WTC11 (cell line): ENCODE results near the gene AK9. TPM values are rescaled to one million over a fixed set of nuclear protein-coding genes. Genes with fewer than 3 reads are reported as not detected.

Experiments
- ATAC-seq: fragments of 200-7000 bp; cut with Tn5 transposase; 2 replicates; pipeline ENCODE4 v1.10.0; 2021; ENCODE audit warnings: mild to moderate bottlenecking, moderate library complexity
- CTCF ChIA-PET: fragments of 300-600 bp; sonication (Branson Sonifier 250); formaldehyde crosslinking; loops from one replicate; lab custom pipeline; 2021; ENCODE audit warnings: antibody characterized with exemption; lab: Charles Lee
- POLR2A ChIA-PET: fragments of 350-600 bp; sonication (Branson Sonifier 250); formaldehyde crosslinking; loops from one replicate; lab custom pipeline; 2021; ENCODE audit warnings: antibody characterized with exemption; lab: Charles Lee
- DNase-seq: peaks from one replicate; pipeline ENCODE4 v3.0.0; 2021; ENCODE audit warnings: low spot score
- H3K27ac Mint-ChIP-seq: 2 replicates; pipeline ENCODE4 v1.8.0; 2021; ENCODE audit warnings: mixed read lengths
- H3K27me3 Mint-ChIP-seq: 2 replicates; pipeline ENCODE4 v1.8.0; 2021; ENCODE audit warnings: low read depth, mild to moderate bottlenecking, moderate library complexity, mixed read lengths
- H3K36me3 Mint-ChIP-seq: 2 replicates; pipeline ENCODE4 v1.8.0; 2021; ENCODE audit warnings: mixed read lengths
- H3K4me1 Mint-ChIP-seq: 2 replicates; pipeline ENCODE4 v1.8.0; 2022; ENCODE audit warnings: mixed read lengths
- H3K4me3 Mint-ChIP-seq: 2 replicates; pipeline ENCODE4 v1.8.0; 2021; ENCODE audit warnings: mild to moderate bottlenecking, moderate library complexity, mixed read lengths
- H3K9me3 Mint-ChIP-seq: 2 replicates; pipeline ENCODE4 v1.8.0; 2021; ENCODE audit warnings: mixed read lengths
- CREM ChIP-seq: sonication (generic); formaldehyde crosslinking; IDR thresholded peaks from 2 replicates; pipeline ENCODE4 v1.8.1; 2022; ENCODE audit warnings: mild to moderate bottlenecking, missing genetic modification reagents, moderate library complexity
- ELF4 ChIP-seq: sonication (generic); formaldehyde crosslinking; IDR thresholded peaks from 2 replicates; pipeline ENCODE4 v1.8.1; 2022; ENCODE audit warnings: low read depth, mild to moderate bottlenecking, moderate library complexity, missing genetic modification reagents
- ETV6 ChIP-seq: sonication (generic); formaldehyde crosslinking; IDR thresholded peaks from 2 replicates; pipeline ENCODE4 v1.8.1; 2022; ENCODE audit warnings: mild to moderate bottlenecking, missing genetic modification reagents
- KAT7 ChIP-seq: sonication (generic); formaldehyde crosslinking; IDR thresholded peaks from 2 replicates; pipeline ENCODE4 v1.8.1; 2023; ENCODE audit warnings: missing genetic modification reagents, mild to moderate bottlenecking, borderline replicate concordance
- OVOL2 ChIP-seq: fragments of 250-450 bp; sonication (Bioruptor Pico); IDR thresholded peaks from 2 replicates; pipeline ENCODE4 v1.9.0; 2021; ENCODE audit warnings: mild to moderate bottlenecking, borderline replicate concordance
- PRRX2 ChIP-seq: fragments of 250-450 bp; sonication (Bioruptor Pico); IDR thresholded peaks from 2 replicates; pipeline ENCODE4 v1.8.0; 2021; ENCODE audit warnings: mild to moderate bottlenecking
- RORB ChIP-seq: fragments of 250-450 bp; sonication (Bioruptor Pico); IDR thresholded peaks from 2 replicates; pipeline ENCODE4 v1.9.0; 2021; ENCODE audit warnings: mild to moderate bottlenecking
- SOX15 ChIP-seq: fragments of 250-450 bp; sonication (Bioruptor Pico); IDR thresholded peaks from 2 replicates; pipeline ENCODE4 v1.9.0; 2021; ENCODE audit warnings: mild to moderate bottlenecking
- ZBTB21 ChIP-seq: sonication (generic); formaldehyde crosslinking; IDR thresholded peaks from 2 replicates; pipeline ENCODE4 v1.8.1; 2023; ENCODE audit warnings: mild to moderate bottlenecking, missing genetic modification reagents, borderline replicate concordance
- ZNF317 ChIP-seq: sonication (generic); formaldehyde crosslinking; IDR thresholded peaks from 2 replicates; pipeline ENCODE4 v1.8.1; 2023; ENCODE audit warnings: low read depth, mild to moderate bottlenecking, moderate library complexity, missing genetic modification reagents, borderline replicate concordance
- ZNF396 ChIP-seq: fragments of 250-450 bp; sonication (Bioruptor Pico); IDR thresholded peaks from 2 replicates; pipeline ENCODE4 v1.8.0; 2021; ENCODE audit warnings: mild to moderate bottlenecking, moderate library complexity, borderline replicate concordance
- ZNF416 ChIP-seq: fragments of 250-450 bp; sonication (Bioruptor Pico); IDR thresholded peaks from 2 replicates; pipeline ENCODE4 v1.9.0; 2021; ENCODE audit warnings: mild to moderate bottlenecking, inconsistent platforms
- ZNF423 ChIP-seq: fragments of 250-450 bp; sonication (Bioruptor Pico); IDR thresholded peaks from 2 replicates; pipeline ENCODE4 v2.1.2; 2022; ENCODE audit warnings: mild to moderate bottlenecking, moderate library complexity
- total RNA-seq: library from RNA; stranded (reverse); gene quantifications from 3 replicates; pipeline ENCODE4 v1.2.3, GENCODE V29; 2021
- TF ChIP-seq, protein P1 (sequence below): sonication (generic); formaldehyde crosslinking; IDR thresholded peaks from 2 replicates; pipeline ENCODE4 v1.8.1; 2023; ENCODE audit warnings: mild to moderate bottlenecking, missing genetic modification reagents, borderline replicate concordance
- TF ChIP-seq, protein P2 (sequence below): sonication (generic); formaldehyde crosslinking; IDR thresholded peaks from 2 replicates; pipeline ENCODE4 v1.8.0; 2023; ENCODE audit warnings: mild to moderate bottlenecking, missing genetic modification reagents
- TF ChIP-seq, protein P3 (sequence below): fragments of 250-450 bp; sonication (Bioruptor Pico); IDR thresholded peaks from 2 replicates; pipeline ENCODE4 v1.9.0; 2021; ENCODE audit warnings: mild to moderate bottlenecking
- TF ChIP-seq, protein P4 (sequence below): sonication (generic); formaldehyde crosslinking; IDR thresholded peaks from 2 replicates; pipeline ENCODE4 v1.8.1; 2022; ENCODE audit warnings: mild to moderate bottlenecking, moderate library complexity, missing genetic modification reagents

AK9 gene
- total RNA-seq, 1 experiment from 2014 or later: 3.7 TPM

DNA sequence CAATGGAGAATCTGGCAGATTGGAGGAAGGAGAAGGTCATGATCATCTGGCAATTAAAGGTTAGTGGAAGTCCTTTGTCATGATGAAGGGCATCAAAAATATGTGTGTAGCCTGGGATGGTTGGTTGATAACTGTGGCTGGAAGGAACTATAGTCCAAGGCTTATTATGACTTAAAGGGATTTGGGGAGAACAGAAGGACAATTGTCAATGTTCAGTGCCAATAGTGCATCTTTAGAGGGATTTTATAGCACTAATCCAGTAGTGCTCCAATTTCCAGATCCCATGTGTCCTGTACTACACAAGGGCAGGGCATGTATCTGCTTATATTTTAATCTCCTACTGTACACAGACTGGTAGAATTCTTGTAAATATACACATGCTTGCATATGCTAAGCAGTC lies 203.0 kb downstream of the AK9 start:
- POLR2A ChIA-PET: no interaction called here
- peaks cover 41% of the 10 kb centered on the region for H3K4me1 Mint-ChIP-seq
- H3K36me3 Mint-ChIP-seq: no peaks in the 10 kb centered on the region
- no peaks in the 10 kb centered on the region; the same call in 1 of the 2 replicates for H3K27me3 Mint-ChIP-seq
- ATAC-seq (no peak), DNase-seq (no peak)
- no peak overlapping the region for H3K27ac Mint-ChIP-seq
- no peak for TF ChIP-seq CREM
- TF ChIP-seq, protein P1, sequence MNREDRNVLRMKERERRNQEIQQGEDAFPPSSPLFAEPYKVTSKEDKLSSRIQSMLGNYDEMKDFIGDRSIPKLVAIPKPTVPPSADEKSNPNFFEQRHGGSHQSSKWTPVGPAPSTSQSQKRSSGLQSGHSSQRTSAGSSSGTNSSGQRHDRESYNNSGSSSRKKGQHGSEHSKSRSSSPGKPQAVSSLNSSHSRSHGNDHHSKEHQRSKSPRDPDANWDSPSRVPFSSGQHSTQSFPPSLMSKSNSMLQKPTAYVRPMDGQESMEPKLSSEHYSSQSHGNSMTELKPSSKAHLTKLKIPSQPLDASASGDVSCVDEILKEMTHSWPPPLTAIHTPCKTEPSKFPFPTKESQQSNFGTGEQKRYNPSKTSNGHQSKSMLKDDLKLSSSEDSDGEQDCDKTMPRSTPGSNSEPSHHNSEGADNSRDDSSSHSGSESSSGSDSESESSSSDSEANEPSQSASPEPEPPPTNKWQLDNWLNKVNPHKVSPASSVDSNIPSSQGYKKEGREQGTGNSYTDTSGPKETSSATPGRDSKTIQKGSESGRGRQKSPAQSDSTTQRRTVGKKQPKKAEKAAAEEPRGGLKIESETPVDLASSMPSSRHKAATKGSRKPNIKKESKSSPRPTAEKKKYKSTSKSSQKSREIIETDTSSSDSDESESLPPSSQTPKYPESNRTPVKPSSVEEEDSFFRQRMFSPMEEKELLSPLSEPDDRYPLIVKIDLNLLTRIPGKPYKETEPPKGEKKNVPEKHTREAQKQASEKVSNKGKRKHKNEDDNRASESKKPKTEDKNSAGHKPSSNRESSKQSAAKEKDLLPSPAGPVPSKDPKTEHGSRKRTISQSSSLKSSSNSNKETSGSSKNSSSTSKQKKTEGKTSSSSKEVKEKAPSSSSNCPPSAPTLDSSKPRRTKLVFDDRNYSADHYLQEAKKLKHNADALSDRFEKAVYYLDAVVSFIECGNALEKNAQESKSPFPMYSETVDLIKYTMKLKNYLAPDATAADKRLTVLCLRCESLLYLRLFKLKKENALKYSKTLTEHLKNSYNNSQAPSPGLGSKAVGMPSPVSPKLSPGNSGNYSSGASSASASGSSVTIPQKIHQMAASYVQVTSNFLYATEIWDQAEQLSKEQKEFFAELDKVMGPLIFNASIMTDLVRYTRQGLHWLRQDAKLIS (CRISPR knock-in tag): no peak
- TF ChIP-seq ELF4 (CRISPR knock-in tag): no peak
- no peak for TF ChIP-seq ZNF396 (CRISPR knock-in tag)
- no peak for TF ChIP-seq ZNF423
- TF ChIP-seq ZNF317: no peak
- H3K9me3 Mint-ChIP-seq: no peaks in the 10 kb centered on the region
- no peak overlapping the region for H3K4me3 Mint-ChIP-seq
- CTCF ChIA-PET: no interaction called here

DNA sequence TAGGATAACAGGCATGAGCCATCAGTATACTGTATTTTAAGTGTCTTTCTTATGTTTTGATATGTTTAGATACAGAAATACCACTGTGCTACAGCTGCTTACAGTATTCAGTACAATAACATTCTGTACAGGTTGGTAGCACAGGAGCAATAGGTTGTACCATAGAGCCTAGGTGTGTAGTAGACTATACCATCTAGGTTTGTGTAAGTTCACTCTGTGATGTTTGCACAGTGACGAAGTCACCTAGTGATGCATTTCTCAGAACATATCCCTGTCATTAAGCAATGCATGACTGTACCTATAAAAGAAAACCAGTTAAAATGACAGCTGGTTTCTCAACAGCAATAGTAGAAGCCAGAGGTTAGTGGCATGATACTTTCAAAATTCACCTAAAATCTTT lies 204.9 kb downstream of the AK9 start:
- Mint-ChIP-seq H3K27ac (no peak overlapping the region), H3K27me3 (no peaks in the 10 kb centered on the region; the same call in 1 of the 2 replicates), H3K4me3 (no peak overlapping the region), H3K36me3 (peaks cover 10% of the 10 kb centered on the region), H3K4me1 (peaks cover 41% of the 10 kb centered on the region), H3K9me3 (no peaks in the 10 kb centered on the region)
- TF ChIP-seq, protein P2, sequence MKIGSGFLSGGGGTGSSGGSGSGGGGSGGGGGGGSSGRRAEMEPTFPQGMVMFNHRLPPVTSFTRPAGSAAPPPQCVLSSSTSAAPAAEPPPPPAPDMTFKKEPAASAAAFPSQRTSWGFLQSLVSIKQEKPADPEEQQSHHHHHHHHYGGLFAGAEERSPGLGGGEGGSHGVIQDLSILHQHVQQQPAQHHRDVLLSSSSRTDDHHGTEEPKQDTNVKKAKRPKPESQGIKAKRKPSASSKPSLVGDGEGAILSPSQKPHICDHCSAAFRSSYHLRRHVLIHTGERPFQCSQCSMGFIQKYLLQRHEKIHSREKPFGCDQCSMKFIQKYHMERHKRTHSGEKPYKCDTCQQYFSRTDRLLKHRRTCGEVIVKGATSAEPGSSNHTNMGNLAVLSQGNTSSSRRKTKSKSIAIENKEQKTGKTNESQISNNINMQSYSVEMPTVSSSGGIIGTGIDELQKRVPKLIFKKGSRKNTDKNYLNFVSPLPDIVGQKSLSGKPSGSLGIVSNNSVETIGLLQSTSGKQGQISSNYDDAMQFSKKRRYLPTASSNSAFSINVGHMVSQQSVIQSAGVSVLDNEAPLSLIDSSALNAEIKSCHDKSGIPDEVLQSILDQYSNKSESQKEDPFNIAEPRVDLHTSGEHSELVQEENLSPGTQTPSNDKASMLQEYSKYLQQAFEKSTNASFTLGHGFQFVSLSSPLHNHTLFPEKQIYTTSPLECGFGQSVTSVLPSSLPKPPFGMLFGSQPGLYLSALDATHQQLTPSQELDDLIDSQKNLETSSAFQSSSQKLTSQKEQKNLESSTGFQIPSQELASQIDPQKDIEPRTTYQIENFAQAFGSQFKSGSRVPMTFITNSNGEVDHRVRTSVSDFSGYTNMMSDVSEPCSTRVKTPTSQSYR (CRISPR knock-in tag): no peak
- TF ChIP-seq KAT7 (CRISPR knock-in tag) (no peak), SOX15 (no peak), ZBTB21 (CRISPR knock-in tag) (no peak), ETV6 (CRISPR knock-in tag) (no peak), PRRX2 (CRISPR knock-in tag) (no peak), RORB (no peak), ZNF416 (CRISPR knock-in tag) (no peak), OVOL2 (CRISPR knock-in tag) (no peak)
- TF ChIP-seq, protein P3, sequence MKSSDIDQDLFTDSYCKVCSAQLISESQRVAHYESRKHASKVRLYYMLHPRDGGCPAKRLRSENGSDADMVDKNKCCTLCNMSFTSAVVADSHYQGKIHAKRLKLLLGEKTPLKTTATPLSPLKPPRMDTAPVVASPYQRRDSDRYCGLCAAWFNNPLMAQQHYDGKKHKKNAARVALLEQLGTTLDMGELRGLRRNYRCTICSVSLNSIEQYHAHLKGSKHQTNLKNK (CRISPR knock-in tag): no peak
- TF ChIP-seq, protein P4, sequence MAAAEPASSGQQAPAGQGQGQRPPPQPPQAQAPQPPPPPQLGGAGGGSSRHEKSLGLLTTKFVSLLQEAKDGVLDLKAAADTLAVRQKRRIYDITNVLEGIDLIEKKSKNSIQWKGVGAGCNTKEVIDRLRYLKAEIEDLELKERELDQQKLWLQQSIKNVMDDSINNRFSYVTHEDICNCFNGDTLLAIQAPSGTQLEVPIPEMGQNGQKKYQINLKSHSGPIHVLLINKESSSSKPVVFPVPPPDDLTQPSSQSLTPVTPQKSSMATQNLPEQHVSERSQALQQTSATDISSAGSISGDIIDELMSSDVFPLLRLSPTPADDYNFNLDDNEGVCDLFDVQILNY: no peak
- ChIA-PET CTCF (interaction anchor here (3.1 kb wide), 1 partner anchor 45 kb away, joined by 10 read pairs; the partner anchor contains the start of genes PPIL6 and SMPD2), POLR2A (no interaction called here)
- no peak for DNase-seq
- ATAC-seq: no peak
